PFSK-1 (cell line): ENCODE data around the gene DCAF15.

Experiments used
- FOXP2 ChIP-seq: optimal IDR thresholded peaks from 2 replicates; pipeline ENCODE3; 2011; ENCODE audit warnings: borderline replicate concordance, control low read depth, inconsistent platforms; ENCODE audit not compliant: insufficient read depth; ENCODE audit errors: extremely low read length, extremely low read depth
- POLR2AphosphoS5 ChIP-seq: IDR thresholded peaks from 2 replicates; pipeline ENCODE4 v1.6.1; 2012; ENCODE audit warnings: low read depth, mild to moderate bottlenecking, control low read depth, low read length, moderate library complexity
- REST ChIP-seq, 2 experiments: IDR thresholded peaks; 2 replicates each; pipeline versions ENCODE4 v1.6.1 to v1.8.0; 2011 to 2012; ENCODE audit warnings: low read depth in 2 of 2, low read length in 2 of 2, control low read depth in 1 of 2, inconsistent platforms in 1 of 2, mild to moderate bottlenecking in 1 of 2, moderate library complexity in 1 of 2; ENCODE audit not compliant: insufficient read depth in 1 of 2
- SIN3A ChIP-seq: IDR thresholded peaks from 2 replicates; pipeline ENCODE4 v1.6.1; 2012; ENCODE audit warnings: mild to moderate bottlenecking, low read length, moderate library complexity, borderline replicate concordance; ENCODE audit not compliant: insufficient read depth
- TAF1 ChIP-seq: IDR thresholded peaks from 2 replicates; pipeline ENCODE4 v1.6.1; 2012; ENCODE audit warnings: low read length, control low read depth, borderline replicate concordance; ENCODE audit not compliant: insufficient read depth

Gene DCAF15

GRCh38 chr19:13981021-13981420 is 28.7 kb downstream of the DCAF15 start:
- no peak for TF ChIP-seq FOXP2
- TF ChIP-seq SIN3A = no peak
- TF ChIP-seq POLR2AphosphoS5 = no peak
- no peak for TF ChIP-seq REST (IDR thresholded peaks at IDR 0.05; ENCODE audit: insufficient read depth in 1 of 2, low read depth in 2 of 2, low read length in 2 of 2)
- no peak for TF ChIP-seq TAF1

- TF ChIP-seq POLR2AphosphoS5 (no peak), TAF1 (no peak), REST (IDR thresholded peaks at IDR 0.05; ENCODE audit: insufficient read depth in 1 of 2, low read depth in 2 of 2, low read length in 2 of 2) (no peak), FOXP2 (no peak)
These were observed 29.2 kb downstream of the DCAF15 start for GRCh38 chr19:13981467-13981866.

- TF ChIP-seq POLR2AphosphoS5 (no peak), SIN3A (no peak), FOXP2 (no peak), TAF1 (no peak), REST (IDR thresholded peaks at IDR 0.05; ENCODE audit: insufficient read depth in 1 of 2, low read depth in 2 of 2, low read length in 2 of 2) (no peak)
These were observed 29.7 kb downstream of the DCAF15 start for GRCh38 chr19:13981988-13982501.

GRCh38 chr19:13982773-13983172 is 30.5 kb downstream of the DCAF15 start:
- TF ChIP-seq FOXP2 (no peak), TAF1 (no peak), SIN3A (no peak), POLR2AphosphoS5 (no peak), REST (IDR thresholded peaks at IDR 0.05; ENCODE audit: insufficient read depth in 1 of 2, low read depth in 2 of 2, low read length in 2 of 2) (no peak)
